KMS-11 (cell line): ENCODE results near the gene SPTBN1.
"Not testable (repeated sequence)": the region's sequence is repeated elsewhere in the genome, so short reads cannot be mapped to it uniquely, and the experiment has no call there.

Experiments used
- H2AFZ ChIP-seq: fragments of 200-600 bp; sonication (generic); 2 replicates; pipeline ENCODE4 v1.6.1; 2016; ENCODE audit warnings: antibody characterized with exemption, mixed run types, low read depth
- H3K27ac ChIP-seq: fragments of 200-600 bp; sonication (generic); 2 replicates; pipeline ENCODE4 v1.6.1; 2016; ENCODE audit warnings: mild to moderate bottlenecking, mixed run types
- H3K27me3 ChIP-seq: fragments of 200-600 bp; sonication (generic); 2 replicates; pipeline ENCODE4 v1.6.1; 2017; ENCODE audit warnings: mild to moderate bottlenecking, low read depth, mixed run types, moderate library complexity; ENCODE audit not compliant: insufficient read depth
- H3K36me3 ChIP-seq: fragments of 200-600 bp; sonication (generic); 2 replicates; pipeline ENCODE4 v1.6.1; 2017; ENCODE audit warnings: mild to moderate bottlenecking, mixed run types; ENCODE audit not compliant: insufficient read depth
- H3K4me1 ChIP-seq: fragments of 200-600 bp; sonication (generic); 2 replicates; pipeline ENCODE4 v1.6.1; 2016; ENCODE audit warnings: mild to moderate bottlenecking, low read depth, mixed run types; ENCODE audit not compliant: poor library complexity, severe bottlenecking
- H3K4me2 ChIP-seq: fragments of 200-600 bp; sonication (generic); 2 replicates; pipeline ENCODE4 v1.7.0; 2016; ENCODE audit warnings: mild to moderate bottlenecking, mixed run types
- H3K4me3 ChIP-seq: fragments of 200-600 bp; sonication (generic); IDR thresholded peaks from 2 replicates; pipeline ENCODE4 v1.6.1; 2017; ENCODE audit warnings: low read depth, low read length, mixed read lengths; ENCODE audit not compliant: insufficient read depth
- H3K79me2 ChIP-seq: fragments of 200-600 bp; sonication (generic); 2 replicates; pipeline ENCODE4 v1.6.1; 2016; ENCODE audit warnings: low read depth, mixed run types; ENCODE audit not compliant: insufficient read depth
- H3K9ac ChIP-seq: fragments of 200-600 bp; sonication (generic); 2 replicates; pipeline ENCODE4 v1.6.1; 2016; ENCODE audit warnings: mild to moderate bottlenecking, mixed run types
- H4K20me1 ChIP-seq: fragments of 200-600 bp; sonication (generic); 2 replicates; pipeline ENCODE4 v1.6.1; 2016; ENCODE audit warnings: mild to moderate bottlenecking, mixed run types; ENCODE audit not compliant: insufficient read depth
- CTCF ChIP-seq: fragments of 200-600 bp; sonication (generic); conservative IDR thresholded peaks from 2 replicates; pipeline ENCODE4 v1.6.1; 2017; ENCODE audit warnings: low read depth, mild to moderate bottlenecking, antibody characterized with exemption, low read length, moderate library complexity, mixed read lengths

SPTBN1 gene

GRCh38 chr2:54503828-54504227, 47.7 kb downstream of the SPTBN1 start:
- Histone ChIP-seq H3K4me3 (no peak overlapping the region), H3K27ac (no peak overlapping the region), H3K79me2 (no peaks in the 10 kb centered on the region), H3K4me2 (no peak overlapping the region), H4K20me1 (no peaks in the 10 kb centered on the region), H3K27me3 (no peaks in the 10 kb centered on the region), H3K4me1 (no peaks in the 10 kb centered on the region), H3K9ac (no peak overlapping the region), H3K36me3 (no peaks in the 10 kb centered on the region), H2AFZ (no peak overlapping the region)
- TF ChIP-seq CTCF, result no peak

- H3K27ac ChIP-seq, result no peak overlapping the region
- H4K20me1 ChIP-seq, result no peaks in the 10 kb centered on the region
- no peak overlapping the region for H3K4me2 ChIP-seq
Measured at GRCh38 chr2:54504866-54505265, 48.7 kb downstream of the SPTBN1 start.

GRCh38 chr2:54508541-54508940, 52.4 kb downstream of the SPTBN1 start:
- H3K27me3 ChIP-seq, result no peaks in the 10 kb centered on the region
- peaks cover 18% of the 10 kb centered on the region for H3K4me1 ChIP-seq
- H4K20me1 ChIP-seq, result no peaks in the 10 kb centered on the region
- H3K9ac ChIP-seq, result no peak overlapping the region
- H3K79me2 ChIP-seq, result no peaks in the 10 kb centered on the region; the same call in 1 of the 2 replicates
- TF ChIP-seq CTCF, result no peak
- H3K4me3 ChIP-seq, result no peak overlapping the region
- no peak overlapping the region for H3K27ac ChIP-seq
- H2AFZ ChIP-seq, result no peak overlapping the region
- H3K4me2 ChIP-seq, result no peak overlapping the region
- no peaks in the 10 kb centered on the region for H3K36me3 ChIP-seq

More at GRCh38 chr2:54504866-54505265, 48.7 kb downstream of the SPTBN1 start:
- H3K79me2 ChIP-seq, result no peaks in the 10 kb centered on the region
- no peaks in the 10 kb centered on the region for H3K27me3 ChIP-seq
- TF ChIP-seq CTCF, result no peak
- H2AFZ ChIP-seq, result no peak overlapping the region
- no peaks in the 10 kb centered on the region for H3K36me3 ChIP-seq
- H3K9ac ChIP-seq, result no peak overlapping the region
- no peaks in the 10 kb centered on the region for H3K4me1 ChIP-seq
- no peak overlapping the region for H3K4me3 ChIP-seq

- not testable (repeated sequence) for H3K36me3 ChIP-seq, H3K27ac ChIP-seq, H3K79me2 ChIP-seq, H2AFZ ChIP-seq, H4K20me1 ChIP-seq, H3K4me2 ChIP-seq, H3K9ac ChIP-seq, H3K27me3 ChIP-seq, H3K4me3 ChIP-seq
- peaks cover 23% of the 10 kb centered on the region for H3K4me1 ChIP-seq
Measured at GRCh38 chr2:54509043-54509442, 52.9 kb downstream of the SPTBN1 start.

GRCh38 chr2:54510916-54511315, 54.8 kb downstream of the SPTBN1 start:
- Histone ChIP-seq H3K36me3 (no peaks in the 10 kb centered on the region), H3K27me3 (no peaks in the 10 kb centered on the region), H3K4me1 (peaks cover 26% of the 10 kb centered on the region), H3K27ac (no peak overlapping the region), H3K4me2 (no peak overlapping the region), H2AFZ (no peak overlapping the region), H4K20me1 (no peaks in the 10 kb centered on the region), H3K9ac (no peak overlapping the region), H3K79me2 (no peaks in the 10 kb centered on the region; the same call in 1 of the 2 replicates), H3K4me3 (no peak overlapping the region)
- no peak for TF ChIP-seq CTCF
